ENCODE data around the gene COPZ1.
A peak's percentile ranks its signal among the peaks of the same experiment; 100 is the strongest.
"Not testable (repeated sequence)": the region's sequence is repeated elsewhere in the genome, so short reads cannot be mapped to it uniquely, and the experiment has no call there.

COPZ1 gene

GRCh38 chr12:54279227-54279631 is 45.7 kb upstream of the COPZ1 start:
- ATAC-seq = no peak
- TF ChIP-seq GLIS3 (CRISPR knock-in tag; IDR thresholded peaks at IDR 0.05) = peak; percentile 86
- no peak for TF ChIP-seq ZNF565 (CRISPR knock-in tag; conservative IDR thresholded peaks at IDR 0.05; ENCODE audit: low read depth)
- 0 out of 2 replicates have a peak, but pooled peaks have one; percentile 30 for TF ChIP-seq ESRRG (CRISPR knock-in tag; IDR thresholded peaks at IDR 0.05)

GRCh38 chr12:54279632-54280467 is 45.1 kb upstream of the COPZ1 start, which contains the start of gene CBX5:
Gene CBX5 (minus strand): TSS chr12:54280122. CDS start chr12:54257650, 22,472 bp downstream.
- TF ChIP-seq PPARA (CRISPR knock-in tag; IDR thresholded peaks at IDR 0.05; ENCODE audit: borderline replicate concordance) (no peak), POU6F1 (CRISPR knock-in tag; IDR thresholded peaks at IDR 0.05; ENCODE audit: borderline replicate concordance, low read depth) (no peak), TOX (CRISPR knock-in tag; IDR thresholded peaks at IDR 0.05; ENCODE audit: borderline replicate concordance) (no peak), ZNF70 (CRISPR knock-in tag; IDR thresholded peaks at IDR 0.05) (no peak), ARNTL (CRISPR knock-in tag; IDR thresholded peaks at IDR 0.05; ENCODE audit: borderline replicate concordance, low read depth) (no peak)
- peak; percentile 93 for ATAC-seq

- 0 out of 2 replicates have a peak, but pooled peaks have one; percentile 33 for TF ChIP-seq TSHZ2 (CRISPR knock-in tag; IDR thresholded peaks at IDR 0.05)
- no peak for TF ChIP-seq TCF4 (CRISPR knock-in tag; IDR thresholded peaks at IDR 0.05; ENCODE audit: borderline replicate concordance)
- TF ChIP-seq CREB5 (CRISPR knock-in tag; IDR thresholded peaks at IDR 0.05; ENCODE audit: low read depth) = peak; percentile 10; the same call in 1 of the 2 replicates
- ATAC-seq = peak; percentile 86
Measured at GRCh38 chr12:54280468-54281260, 44.3 kb upstream of the COPZ1 start, which contains the start of gene HNRNPA1. Gene HNRNPA1 (plus strand): TSS chr12:54280726. CDS start chr12:54280808, 82 bp downstream.

GRCh38 chr12:54281261-54281638 is 43.7 kb upstream of the COPZ1 start:
- not testable (repeated sequence) for ATAC-seq

GRCh38 chr12:54281694-54282093 is 43.2 kb upstream of the COPZ1 start:
- 0 out of 2 replicates have a peak, but pooled peaks have one; percentile 13 for TF ChIP-seq PATZ1 (CRISPR knock-in tag; IDR thresholded peaks at IDR 0.05; ENCODE audit: borderline replicate concordance)
- ATAC-seq = not testable (repeated sequence)

- ATAC-seq = no peak
- TF ChIP-seq ESRRG (CRISPR knock-in tag; IDR thresholded peaks at IDR 0.05) (peak; percentile 13; the same call in 1 of the 2 replicates), GLIS3 (CRISPR knock-in tag; IDR thresholded peaks at IDR 0.05) (no peak; the same call in 1 of the 2 replicates)
Measured at GRCh38 chr12:54282949-54283593, 41.9 kb upstream of the COPZ1 start.

Measured in SK-N-SH treated with all-trans-retinoic acid at 6 μM for 48 hours (cell line).